KMS-11 (cell line): Measurements from ENCODE around the gene PLXNA1.

Experiments
- H2AFZ ChIP-seq: fragments of 200-600 bp; sonication (generic); 2 replicates; pipeline ENCODE4 v1.6.1; 2016; ENCODE audit warnings: antibody characterized with exemption, mixed run types, low read depth
- H3K27ac ChIP-seq: fragments of 200-600 bp; sonication (generic); 2 replicates; pipeline ENCODE4 v1.6.1; 2016; ENCODE audit warnings: mild to moderate bottlenecking, mixed run types
- H3K27me3 ChIP-seq: fragments of 200-600 bp; sonication (generic); 2 replicates; pipeline ENCODE4 v1.6.1; 2017; ENCODE audit warnings: mild to moderate bottlenecking, low read depth, mixed run types, moderate library complexity; ENCODE audit not compliant: insufficient read depth
- H3K36me3 ChIP-seq: fragments of 200-600 bp; sonication (generic); 2 replicates; pipeline ENCODE4 v1.6.1; 2017; ENCODE audit warnings: mild to moderate bottlenecking, mixed run types; ENCODE audit not compliant: insufficient read depth
- H3K4me1 ChIP-seq: fragments of 200-600 bp; sonication (generic); 2 replicates; pipeline ENCODE4 v1.6.1; 2016; ENCODE audit warnings: mild to moderate bottlenecking, low read depth, mixed run types; ENCODE audit not compliant: poor library complexity, severe bottlenecking
- H3K4me2 ChIP-seq: fragments of 200-600 bp; sonication (generic); 2 replicates; pipeline ENCODE4 v1.7.0; 2016; ENCODE audit warnings: mild to moderate bottlenecking, mixed run types
- H3K4me3 ChIP-seq: fragments of 200-600 bp; sonication (generic); IDR thresholded peaks from 2 replicates; pipeline ENCODE4 v1.6.1; 2017; ENCODE audit warnings: low read depth, low read length, mixed read lengths; ENCODE audit not compliant: insufficient read depth
- H3K79me2 ChIP-seq: fragments of 200-600 bp; sonication (generic); 2 replicates; pipeline ENCODE4 v1.6.1; 2016; ENCODE audit warnings: low read depth, mixed run types; ENCODE audit not compliant: insufficient read depth
- H3K9ac ChIP-seq: fragments of 200-600 bp; sonication (generic); 2 replicates; pipeline ENCODE4 v1.6.1; 2016; ENCODE audit warnings: mild to moderate bottlenecking, mixed run types
- H4K20me1 ChIP-seq: fragments of 200-600 bp; sonication (generic); 2 replicates; pipeline ENCODE4 v1.6.1; 2016; ENCODE audit warnings: mild to moderate bottlenecking, mixed run types; ENCODE audit not compliant: insufficient read depth
- CTCF ChIP-seq: fragments of 200-600 bp; sonication (generic); conservative IDR thresholded peaks from 2 replicates; pipeline ENCODE4 v1.6.1; 2017; ENCODE audit warnings: low read depth, mild to moderate bottlenecking, antibody characterized with exemption, low read length, moderate library complexity, mixed read lengths

Gene PLXNA1

GRCh38 chr3:126979046-126979628 is 3.8 kb upstream of the PLXNA1 start:
- TF ChIP-seq CTCF, result no peak
- no peak overlapping the region for H3K4me3 ChIP-seq
- no peak overlapping the region for H3K9ac ChIP-seq
- H3K27ac ChIP-seq, result no peak overlapping the region
- H3K27me3 ChIP-seq, result no peaks in the 10 kb centered on the region
- H2AFZ ChIP-seq, result no peak overlapping the region
- peaks cover 6% of the 10 kb centered on the region; the same call in 1 of the 2 replicates for H3K79me2 ChIP-seq
- H3K36me3 ChIP-seq, result no peaks in the 10 kb centered on the region
- H3K4me1 ChIP-seq, result peaks cover 7% of the 10 kb centered on the region
- H3K4me2 ChIP-seq, result no peak overlapping the region
- H4K20me1 ChIP-seq, result no peaks in the 10 kb centered on the region

GRCh38 chr3:126980266-126980811 is 2.6 kb upstream of the PLXNA1 start:
- no peak overlapping the region for H3K4me3 ChIP-seq
- no peak overlapping the region for H3K9ac ChIP-seq
- no peak for TF ChIP-seq CTCF
- peaks cover 7% of the 10 kb centered on the region for H3K4me1 ChIP-seq
- no peaks in the 10 kb centered on the region for H3K36me3 ChIP-seq
- H2AFZ ChIP-seq, result no peak overlapping the region
- H3K27me3 ChIP-seq, result no peaks in the 10 kb centered on the region
- peaks cover 17% of the 10 kb centered on the region; the same call in 1 of the 2 replicates for H3K79me2 ChIP-seq
- no peaks in the 10 kb centered on the region for H4K20me1 ChIP-seq
- H3K27ac ChIP-seq, result no peak overlapping the region
- H3K4me2 ChIP-seq, result no peak overlapping the region

GRCh38 chr3:126982126-126982470 is 817 bp upstream of the PLXNA1 start:
- peak overlapping the region; percentile 88 for H3K9ac ChIP-seq
- peaks cover 31% of the 10 kb centered on the region; the same call in 1 of the 2 replicates for H3K79me2 ChIP-seq
- no peak overlapping the region for H3K4me3 ChIP-seq
- H3K27ac ChIP-seq, result peak overlapping the region; percentile 72
- H3K27me3 ChIP-seq, result no peaks in the 10 kb centered on the region
- H3K4me1 ChIP-seq, result peaks cover 7% of the 10 kb centered on the region
- no peaks in the 10 kb centered on the region for H4K20me1 ChIP-seq
- TF ChIP-seq CTCF, result no peak
- no peaks in the 10 kb centered on the region for H3K36me3 ChIP-seq
- H3K4me2 ChIP-seq, result peak overlapping the region; percentile 95
- peak overlapping the region; percentile 95 for H2AFZ ChIP-seq

GRCh38 chr3:126983276-126983652 is 349 bp downstream of the PLXNA1 start:
- Histone ChIP-seq H3K27me3 (no peaks in the 10 kb centered on the region), H3K4me2 (no peak overlapping the region), H3K9ac (peak overlapping the region; percentile 58; the same call in 1 of the 2 replicates), H3K27ac (no peak overlapping the region), H3K36me3 (no peaks in the 10 kb centered on the region), H3K79me2 (peaks cover 41% of the 10 kb centered on the region; the same call in 1 of the 2 replicates), H2AFZ (no peak overlapping the region), H4K20me1 (no peaks in the 10 kb centered on the region), H3K4me3 (peak overlapping the region; percentile 40), H3K4me1 (peaks cover 7% of the 10 kb centered on the region)
- TF ChIP-seq CTCF, result no peak
